ENCODE measurements around the gene TMEM45B. TPM values are rescaled to one million over a fixed set of nuclear protein-coding genes. Genes with fewer than 3 reads are reported as not detected.
A peak's percentile ranks its signal among the peaks of the same experiment; 100 is the strongest.

Gene TMEM45B
- total and polyA plus RNA-seq, 2 of the 13 experiments (the other 11 are each of a cell fraction or from before 2014, with no cell fraction given), result 29.1 to 181 TPM

GRCh38 chr11:129842138-129842537, 26.5 kb downstream of the TMEM45B start:
- ATAC-seq (no peak), FAIRE-seq (no peak), DNase-seq (ENCODE audit: low spot score) (no peak)
- Histone ChIP-seq H3K4me2 (ENCODE audit: low read depth, low read length) (no peak overlapping the region), H4K20me1 (ENCODE audit: insufficient read depth, low read length) (peaks cover 5% of the 10 kb centered on the region; the same call in 1 of the 2 replicates), H3K4me3 (replicated peaks in 1 of 3; ENCODE audit: insufficient read depth in 1 of 3, low read depth in 2 of 3, low read length in 3 of 3) (no peak overlapping the region), H2AFZ (ENCODE audit: low read length) (no peak overlapping the region), H3K9ac (ENCODE audit: insufficient read depth, low read depth, low read length) (no peak overlapping the region), H3K36me3 (replicated peaks in 1 of 2; ENCODE audit: control insufficient read depth in 1 of 2, insufficient read depth in 2 of 2, low read length in 2 of 2) (peaks cover 1 to 8% of the 10 kb centered on the region in 2 experiments; a peak in 1 of 5 replicates), H3K27ac (ENCODE audit: extremely low read length, insufficient read depth, low read length) (no peak overlapping the region), H3K4me1 (ENCODE audit: insufficient read depth, low read length) (peaks cover 37% of the 10 kb centered on the region), H3K79me2 (ENCODE audit: insufficient read depth, low read length) (peaks cover 11% of the 10 kb centered on the region), H3K9me3 (ENCODE audit: low read length) (no peaks in the 10 kb centered on the region), H3K27me3 (ENCODE audit: control insufficient read depth in 1 of 2, insufficient read depth in 2 of 2, low read length in 2 of 2) (no peaks in the 10 kb centered on the region; a peak in 1 of 5 replicates)
- TF ChIP-seq RFX3 (CRISPR knock-in tag; IDR thresholded peaks at IDR 0.05), result no peak
- TF ChIP-seq ZNF570 (CRISPR knock-in tag; IDR thresholded peaks at IDR 0.05; ENCODE audit: borderline replicate concordance), result no peak
- no peak for TF ChIP-seq FIP1L1 (IDR thresholded peaks at IDR 0.05; ENCODE audit: borderline replicate concordance, insufficient read depth, low read depth, low read length)
- no peak for TF ChIP-seq TBX3 (IDR thresholded peaks at IDR 0.05; ENCODE audit: borderline replicate concordance)
- no peak for TF ChIP-seq TOPORS (CRISPR knock-in tag; IDR thresholded peaks at IDR 0.05)
- no peak for TF ChIP-seq RCOR2 (CRISPR knock-in tag; IDR thresholded peaks at IDR 0.05)
- ChIA-PET POLR2A (interaction anchor here (0.6 kb wide), 1 partner anchor 672 kb away, joined by 4 read pairs; no protein-coding TSS in a partner anchor), CTCF (ENCODE audit: low intra/inter-chr PET ratio, low total read pairs) (no interaction called here)
- intact Hi-C loops (cut with micrococcal nuclease; ENCODE audit: unreplicated experiment) (no loop called here), in situ Hi-C loops (cut with HindIII; ENCODE audit: extremely low pct_ligation_motif_present, low pct_unique_long_range_greater_than_20kb) (no loop called here)
- BruUV-seq (replicated peaks), result no TSS peak
- WGBS (ENCODE audit: low lambda C conversion rate), result 100% methylated on average over 2 of the region's 2 CpGs

- Histone ChIP-seq H3K4me2 (ENCODE audit: low read depth, low read length) (no peak overlapping the region), H4K20me1 (ENCODE audit: insufficient read depth, low read length) (peaks cover 5% of the 10 kb centered on the region; the same call in 1 of the 2 replicates), H3K4me3 (replicated peaks in 1 of 3; ENCODE audit: insufficient read depth in 1 of 3, low read depth in 2 of 3, low read length in 3 of 3) (no peak overlapping the region), H3K27ac (ENCODE audit: extremely low read length, insufficient read depth, low read length) (peak overlapping the region; percentile 7), H3K9ac (ENCODE audit: insufficient read depth, low read depth, low read length) (no peak overlapping the region), H3K27me3 (ENCODE audit: control insufficient read depth in 1 of 2, insufficient read depth in 2 of 2, low read length in 2 of 2) (no peaks in the 10 kb centered on the region; a peak in 1 of 5 replicates), H3K9me3 (ENCODE audit: low read length) (no peaks in the 10 kb centered on the region), H2AFZ (ENCODE audit: low read length) (no peak overlapping the region), H3K4me1 (ENCODE audit: insufficient read depth, low read length) (peaks cover 41% of the 10 kb centered on the region), H3K36me3 (replicated peaks in 1 of 2; ENCODE audit: control insufficient read depth in 1 of 2, insufficient read depth in 2 of 2, low read length in 2 of 2) (peaks cover 1 to 12% of the 10 kb centered on the region in 2 experiments; a peak in 1 of 5 replicates), H3K79me2 (ENCODE audit: insufficient read depth, low read length) (peaks cover 7% of the 10 kb centered on the region)
- no TSS peak for BruUV-seq (replicated peaks)
- in situ Hi-C loops (cut with HindIII; ENCODE audit: extremely low pct_ligation_motif_present, low pct_unique_long_range_greater_than_20kb) (no loop called here), intact Hi-C loops (cut with micrococcal nuclease; ENCODE audit: unreplicated experiment) (no loop called here)
- 68% methylated on average over 6 of the region's 6 CpGs for WGBS (ENCODE audit: low lambda C conversion rate)
- ChIA-PET CTCF (ENCODE audit: low intra/inter-chr PET ratio, low total read pairs) (no interaction called here), POLR2A (interaction anchor here (0.9 kb wide), 1 partner anchor 18 kb away, joined by 3 read pairs; no protein-coding TSS in a partner anchor)
- DNase-seq (ENCODE audit: low spot score) (peak; percentile 83), FAIRE-seq (no peak), ATAC-seq (peak; percentile 88)
- TF ChIP-seq KLF11 (CRISPR knock-in tag; IDR thresholded peaks at IDR 0.05) (no peak), MNT (IDR thresholded peaks at IDR 0.05) (no peak), CREBL2 (CRISPR knock-in tag; IDR thresholded peaks at IDR 0.05; ENCODE audit: borderline replicate concordance) (no peak), POLR2AphosphoS5 (IDR thresholded peaks at IDR 0.05; ENCODE audit: low read depth, low read length) (0 out of 2 replicates have a peak, but pooled peaks have one; percentile 16), ZNF784 (CRISPR knock-in tag; IDR thresholded peaks at IDR 0.05; ENCODE audit: borderline replicate concordance) (no peak), ZNF205 (CRISPR knock-in tag; IDR thresholded peaks at IDR 0.05) (peak; percentile 96), MIER3 (CRISPR knock-in tag; IDR thresholded peaks at IDR 0.05; ENCODE audit: borderline replicate concordance) (no peak), ZNF782 (CRISPR knock-in tag; IDR thresholded peaks at IDR 0.05; ENCODE audit: borderline replicate concordance) (no peak)
Observed at GRCh38 chr11:129846508-129847335, 31.1 kb downstream of the TMEM45B start.
